Superior temporal gyrus (tissue), 1 donor: ENCODE data around the gene HSD3B7.

ENCODE experiments used
- DNase-seq: peaks from one replicate; pipeline ENCODE4 v3.0.0-alpha.2; 2016; ENCODE audit errors: extremely low spot score

Gene HSD3B7

GRCh38 chr16:30956601-30957455, 28.2 kb upstream of the HSD3B7 start:
- no peak for DNase-seq

DNA sequence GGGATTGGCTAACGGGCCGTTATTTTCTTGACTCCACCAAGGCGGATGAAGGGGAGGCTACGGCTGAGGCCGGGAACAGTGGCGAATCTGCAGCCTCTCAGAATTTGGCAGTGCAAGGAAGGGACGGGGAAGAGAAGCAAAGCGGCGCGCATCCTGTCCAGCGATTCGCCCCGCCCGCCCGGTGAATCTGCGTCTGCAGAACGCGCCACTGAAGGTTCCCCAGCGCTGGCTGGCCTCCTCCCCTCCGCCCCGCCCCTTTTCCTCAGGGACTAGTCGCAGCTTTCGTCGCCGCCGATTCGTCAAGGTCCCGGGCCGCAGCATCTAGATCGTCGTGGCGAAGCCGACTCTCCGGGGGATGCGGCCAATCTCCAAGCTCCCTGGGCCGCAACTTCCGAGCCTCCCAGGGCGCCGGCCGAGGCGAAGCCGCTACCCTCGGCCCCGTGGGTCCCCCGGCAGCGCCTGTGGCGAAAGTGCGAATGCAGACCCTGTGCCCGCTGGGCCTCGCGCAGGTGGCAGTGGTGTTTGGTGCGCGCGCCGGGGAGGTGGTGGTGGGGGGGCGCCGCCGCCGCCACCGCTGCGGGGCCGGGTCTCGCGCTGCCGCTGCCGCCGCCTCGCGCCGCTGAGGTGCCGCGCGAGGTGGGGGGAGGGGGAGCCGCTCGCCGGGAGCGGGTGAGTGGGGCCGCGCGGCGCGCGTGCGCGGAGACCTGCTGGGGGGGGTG, 27.4 kb upstream of the HSD3B7 start, which contains the start of gene SETD1A:
Gene SETD1A (plus strand): TSS at position 299 of the 719 bp plus-strand sequence. CDS start 978 bp downstream, outside the sequence.
- peak; percentile 90 for DNase-seq

DNA sequence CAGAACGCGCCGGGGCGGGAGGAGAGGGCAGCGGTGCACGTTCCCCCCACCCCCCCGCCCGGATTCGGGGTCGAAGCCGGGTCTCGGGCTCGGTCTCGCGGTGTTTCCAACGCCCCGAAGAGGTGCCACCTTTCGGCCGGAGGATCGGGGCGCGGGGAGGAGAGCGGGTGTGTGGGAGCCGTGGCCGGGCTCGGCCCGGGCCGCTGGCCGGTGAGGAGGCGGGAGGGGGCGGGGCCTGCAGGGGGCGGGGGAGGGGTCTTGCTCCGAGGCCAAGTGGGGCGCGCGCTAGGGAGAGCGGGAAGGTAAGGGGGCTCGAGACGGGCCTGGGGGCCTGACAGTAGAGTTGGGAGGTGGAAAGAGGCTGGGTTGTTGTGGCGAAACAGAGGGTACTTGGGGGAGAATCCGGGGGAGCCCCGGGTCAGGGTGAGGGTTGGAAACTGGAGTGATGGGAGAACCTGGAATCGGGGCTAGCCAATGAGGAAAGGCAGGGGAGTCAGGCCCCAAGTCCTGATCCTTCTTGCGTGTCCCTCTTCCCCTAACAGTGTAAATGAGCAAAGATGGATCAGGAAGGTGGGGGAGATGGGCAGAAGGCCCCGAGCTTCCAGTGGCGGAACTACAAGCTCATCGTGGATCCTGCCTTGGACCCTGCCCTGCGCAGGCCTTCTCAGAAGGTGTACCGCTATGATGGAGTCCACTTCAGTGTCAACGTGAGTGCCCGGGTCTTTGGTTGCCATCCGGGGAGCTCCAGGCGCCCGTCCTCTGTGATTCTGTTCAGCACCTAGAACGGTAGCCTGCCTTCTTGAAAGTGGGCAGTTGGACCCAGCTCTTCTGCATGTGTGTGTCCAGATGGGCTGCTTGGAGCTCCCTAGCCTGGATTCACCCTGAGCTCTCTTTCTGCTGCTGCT, 26.6 kb upstream of the HSD3B7 start:
- DNase-seq, result no peak

DNA sequence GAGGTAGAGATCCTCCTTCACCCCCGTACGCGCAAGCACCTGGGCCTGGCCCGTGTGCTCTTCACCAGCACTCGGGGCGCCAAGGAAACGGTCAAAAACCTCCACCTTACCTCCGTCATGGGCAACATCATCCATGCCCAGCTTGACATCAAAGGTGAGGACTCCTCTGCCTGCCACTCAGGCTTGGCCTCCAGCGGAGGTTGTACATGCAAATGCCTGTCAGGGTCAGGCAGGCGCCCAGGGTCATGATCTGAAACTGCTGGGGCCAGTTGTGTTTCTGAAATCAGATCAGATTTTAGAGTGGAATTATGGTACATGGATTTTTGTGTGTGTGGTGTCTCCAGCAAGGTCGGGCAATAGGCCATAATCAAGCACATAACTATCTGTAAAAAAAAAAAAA, 23.6 kb upstream of the HSD3B7 start:
- no peak for DNase-seq

DNA sequence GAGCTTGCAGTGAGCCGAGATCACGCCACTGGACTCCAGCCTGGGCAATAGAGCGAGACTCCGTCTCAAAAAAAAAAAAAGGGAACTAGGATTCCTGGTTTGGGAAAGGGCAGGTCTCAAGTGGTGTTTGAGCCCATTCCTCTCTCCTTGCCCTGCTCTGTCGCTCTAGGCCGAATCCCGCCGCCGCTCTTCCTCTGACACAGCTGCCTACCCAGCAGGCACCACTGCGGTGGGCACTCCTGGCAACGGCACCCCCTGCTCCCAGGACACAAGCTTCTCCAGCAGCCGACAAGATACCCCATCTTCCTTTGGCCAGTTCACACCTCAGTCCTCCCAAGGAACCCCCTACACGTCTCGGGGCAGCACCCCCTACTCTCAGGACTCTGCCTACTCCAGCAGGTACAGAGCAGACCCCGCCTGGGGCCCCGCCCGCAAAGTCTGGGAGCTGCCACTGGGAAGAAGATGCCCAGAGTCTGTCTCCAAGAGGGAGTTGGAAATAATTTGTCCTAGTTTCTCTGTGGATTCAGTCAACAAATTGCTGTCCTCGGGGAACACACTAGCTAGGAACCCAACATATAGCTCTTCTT, 21.0 kb upstream of the HSD3B7 start:
- no peak for DNase-seq

DNA sequence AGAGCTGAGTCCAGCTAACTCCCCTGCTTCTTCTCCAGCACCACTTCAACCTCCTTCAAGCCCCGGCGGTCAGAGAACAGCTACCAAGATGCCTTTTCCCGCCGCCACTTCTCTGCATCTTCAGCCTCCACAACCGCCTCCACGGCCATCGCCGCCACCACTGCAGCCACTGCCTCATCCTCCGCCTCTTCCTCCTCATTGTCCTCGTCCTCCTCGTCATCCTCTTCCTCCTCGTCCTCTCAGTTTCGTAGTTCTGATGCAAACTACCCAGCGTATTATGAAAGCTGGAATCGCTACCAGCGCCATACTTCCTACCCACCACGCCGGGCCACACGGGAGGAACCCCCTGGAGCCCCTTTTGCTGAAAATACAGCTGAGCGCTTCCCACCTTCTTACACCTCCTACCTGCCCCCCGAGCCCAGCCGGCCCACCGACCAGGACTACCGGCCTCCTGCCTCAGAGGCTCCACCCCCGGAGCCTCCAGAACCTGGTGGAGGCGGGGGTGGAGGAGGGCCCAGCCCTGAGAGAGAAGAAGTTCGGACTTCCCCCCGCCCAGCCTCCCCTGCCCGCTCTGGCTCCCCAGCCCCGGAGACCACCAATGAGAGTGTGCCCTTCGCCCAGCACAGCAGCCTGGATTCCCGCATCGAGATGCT, 20.3 kb upstream of the HSD3B7 start:
- DNase-seq, result no peak

GRCh38 chr16:30965436-30965835, 19.6 kb upstream of the HSD3B7 start:
- no peak for DNase-seq

DNA sequence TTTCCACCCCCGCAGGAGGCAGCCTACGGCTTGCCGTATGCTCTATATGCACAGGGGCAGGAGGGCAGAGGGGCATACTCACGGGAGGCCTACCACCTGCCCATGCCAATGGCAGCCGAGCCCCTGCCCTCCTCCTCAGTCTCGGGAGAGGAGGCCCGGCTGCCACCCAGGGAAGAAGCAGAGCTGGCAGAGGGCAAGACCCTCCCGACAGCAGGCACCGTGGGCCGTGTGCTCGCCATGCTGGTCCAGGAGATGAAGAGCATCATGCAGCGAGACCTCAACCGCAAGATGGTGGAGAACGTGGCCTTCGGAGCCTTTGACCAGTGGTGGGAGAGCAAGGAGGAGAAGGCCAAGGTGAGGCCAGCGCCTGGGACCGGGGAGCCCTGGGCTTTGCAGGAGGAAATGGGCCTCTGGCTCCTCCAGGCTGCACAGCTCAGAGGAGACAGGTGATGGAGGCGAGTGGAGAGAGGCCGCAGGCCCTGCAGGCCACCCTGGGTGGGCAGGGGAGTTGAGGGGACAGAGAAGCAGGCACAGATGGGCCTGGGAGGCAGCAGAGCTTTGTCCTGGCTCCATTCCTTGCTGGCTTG, 18.9 kb upstream of the HSD3B7 start:
- DNase-seq, result no peak

GRCh38 chr16:30967795-30968194, 17.2 kb upstream of the HSD3B7 start:
- DNase-seq, result no peak

- DNase-seq, result no peak
Observed at GRCh38 chr16:30969246-30969842, 15.7 kb upstream of the HSD3B7 start.

DNA sequence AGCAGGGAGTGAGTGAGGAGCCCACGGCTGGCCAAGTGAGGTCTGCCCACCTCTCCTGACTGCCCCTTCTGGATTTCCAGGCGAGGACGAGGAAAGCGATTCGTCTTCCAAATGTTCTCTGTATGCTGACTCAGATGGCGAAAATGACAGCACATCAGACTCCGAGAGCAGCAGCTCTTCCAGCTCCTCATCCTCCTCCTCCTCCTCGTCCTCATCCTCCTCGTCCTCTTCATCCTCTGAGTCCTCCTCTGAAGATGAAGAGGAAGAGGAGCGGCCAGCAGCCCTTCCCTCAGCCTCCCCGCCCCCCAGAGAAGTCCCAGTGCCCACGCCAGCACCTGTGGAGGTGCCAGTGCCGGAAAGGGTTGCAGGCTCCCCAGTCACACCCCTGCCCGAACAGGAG, 13.7 kb upstream of the HSD3B7 start:
- DNase-seq, result no peak

GRCh38 chr16:30972872-30973271, 12.1 kb upstream of the HSD3B7 start:
- no peak for DNase-seq

- no peak for DNase-seq
Observed at GRCh38 chr16:30974348-30974747, 10.7 kb upstream of the HSD3B7 start.

DNA sequence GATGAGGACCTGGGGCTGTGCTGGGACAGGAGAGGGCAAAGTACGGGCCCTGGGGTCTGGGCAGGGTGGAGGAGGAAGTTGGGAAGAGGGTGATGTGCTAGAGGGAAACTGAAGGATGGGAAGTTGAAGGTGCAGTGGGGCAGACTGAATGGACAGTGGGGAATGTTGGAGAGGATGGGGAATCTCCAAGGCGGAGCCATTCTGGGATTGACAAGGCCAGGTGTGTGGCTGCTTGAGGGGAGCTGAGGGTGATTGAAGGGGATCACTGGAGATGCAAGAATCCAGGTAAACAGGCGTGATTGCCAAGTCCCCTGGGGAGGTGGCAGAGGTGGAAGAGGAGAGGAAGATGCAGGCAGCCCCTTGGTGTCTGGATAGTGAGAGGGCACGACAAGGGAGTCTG, 8.5 kb upstream of the HSD3B7 start:
- no peak for DNase-seq

DNA sequence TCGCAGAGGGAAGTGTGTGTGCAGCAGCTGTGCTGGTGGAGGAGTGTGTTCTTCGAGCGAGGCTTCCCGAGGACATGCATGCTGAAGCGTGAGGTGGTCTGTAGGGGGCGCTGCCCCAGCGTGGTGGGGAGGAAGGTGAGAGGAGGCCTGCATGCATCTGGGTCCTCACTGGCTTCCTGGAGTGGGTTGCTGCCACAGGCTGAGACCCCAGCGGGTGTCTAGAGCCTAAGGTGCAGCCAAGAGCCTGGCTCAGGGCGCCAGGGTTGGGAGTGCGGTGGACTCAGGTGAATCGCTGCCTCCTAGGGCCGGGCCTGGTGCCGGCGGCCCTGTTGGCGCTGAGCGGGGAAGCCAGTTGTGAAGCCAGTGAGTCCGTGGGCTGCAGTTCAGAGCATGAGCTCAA, 7.5 kb upstream of the HSD3B7 start:
- DNase-seq, result no peak

DNA sequence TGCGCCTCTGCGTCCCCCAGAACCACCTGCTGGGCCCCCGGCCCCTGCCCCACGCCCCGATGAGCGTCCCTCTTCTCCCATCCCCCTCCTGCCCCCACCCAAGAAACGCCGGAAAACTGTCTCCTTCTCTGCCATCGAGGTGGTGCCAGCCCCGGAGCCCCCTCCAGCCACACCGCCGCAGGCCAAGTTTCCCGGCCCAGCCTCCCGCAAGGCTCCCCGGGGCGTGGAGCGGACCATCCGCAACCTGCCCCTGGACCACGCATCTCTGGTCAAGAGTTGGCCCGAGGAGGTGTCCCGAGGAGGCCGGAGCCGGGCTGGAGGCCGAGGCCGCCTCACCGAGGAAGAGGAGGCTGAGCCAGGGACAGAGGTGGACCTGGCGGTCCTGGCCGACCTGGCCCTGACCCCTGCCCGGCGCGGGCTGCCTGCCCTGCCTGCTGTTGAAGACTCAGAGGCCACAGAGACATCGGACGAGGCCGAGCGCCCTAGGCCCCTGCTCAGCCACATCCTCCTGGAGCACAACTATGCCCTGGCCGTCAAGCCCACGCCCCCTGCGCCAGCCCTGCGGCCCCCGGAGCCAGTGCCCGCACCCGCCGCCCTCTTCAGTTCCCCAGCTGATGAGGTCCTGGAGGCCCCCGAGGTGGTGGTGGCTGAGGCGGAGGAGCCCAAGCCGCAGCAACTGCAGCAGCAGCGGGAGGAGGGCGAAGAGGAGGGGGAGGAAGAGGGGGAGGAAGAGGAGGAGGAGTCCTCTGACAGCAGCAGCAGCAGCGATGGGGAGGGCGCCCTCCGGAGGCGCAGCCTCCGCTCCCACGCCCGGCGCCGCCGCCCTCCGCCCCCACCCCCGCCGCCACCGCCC, 5.6 kb upstream of the HSD3B7 start:
- DNase-seq, result no peak

- no peak for DNase-seq
Observed at GRCh38 chr16:30980023-30980371, 5.0 kb upstream of the HSD3B7 start.

DNA sequence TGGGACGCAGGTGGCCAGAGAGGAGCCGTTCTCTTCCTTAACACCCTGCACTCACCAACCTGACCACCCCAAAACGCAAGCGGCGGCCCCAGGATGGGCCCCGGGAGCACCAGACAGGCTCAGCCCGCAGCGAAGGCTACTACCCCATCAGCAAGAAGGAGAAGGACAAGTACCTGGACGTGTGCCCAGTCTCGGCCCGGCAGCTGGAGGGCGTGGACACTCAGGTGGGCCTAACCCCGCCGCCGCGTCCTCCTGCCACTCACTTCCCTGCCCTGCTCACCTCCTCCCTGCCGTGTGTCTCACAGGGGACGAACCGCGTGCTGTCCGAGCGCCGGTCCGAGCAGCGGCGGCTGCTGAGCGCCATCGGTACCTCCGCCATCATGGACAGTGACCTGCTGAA, 4.6 kb upstream of the HSD3B7 start:
- DNase-seq, result no peak

GRCh38 chr16:30980959-30981358, 4.0 kb upstream of the HSD3B7 start:
- DNase-seq, result no peak
